Measurements from ENCODE around the gene PEX5L.

Gene PEX5L

DNA sequence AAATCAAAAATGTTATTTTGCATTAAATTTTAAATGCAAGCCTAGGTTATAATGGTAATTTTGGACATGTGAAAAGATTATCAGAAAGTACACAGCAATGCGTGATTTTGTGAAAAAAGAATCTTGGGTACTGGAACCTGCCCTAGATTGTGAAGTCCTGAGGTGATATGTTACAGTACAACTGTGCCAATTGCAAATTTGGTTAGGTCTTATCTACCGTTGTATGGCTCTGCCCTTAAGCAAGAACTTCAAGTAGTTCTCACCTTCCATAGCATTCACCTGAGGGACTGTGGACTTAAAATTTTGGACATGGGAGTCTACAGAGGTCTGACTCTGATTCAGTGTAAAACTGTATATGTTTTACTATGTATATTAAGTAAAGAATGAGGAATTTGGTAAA, 140.2 kb downstream of the PEX5L start:
- DNase-seq (ENCODE audit: low read depth in 2 of 2) = no peak

DNA sequence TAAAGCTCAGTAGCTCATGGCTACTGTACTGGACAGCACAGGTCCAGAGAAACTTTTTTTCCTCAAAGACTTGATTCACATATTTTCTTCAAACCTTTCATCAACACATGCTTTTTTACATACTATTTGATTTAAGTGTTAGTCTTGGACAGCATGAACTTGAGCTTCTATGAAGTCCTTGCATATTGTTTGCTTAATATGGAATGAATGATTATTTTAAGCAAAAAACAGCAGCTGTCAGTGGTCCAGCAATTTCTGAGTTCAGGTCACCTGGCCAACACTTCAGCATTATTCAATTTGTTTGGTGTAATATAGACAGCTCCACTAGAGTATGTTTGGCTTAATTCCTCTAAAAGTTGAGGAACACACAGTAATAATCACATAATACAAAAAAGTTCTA, 141.4 kb downstream of the PEX5L start:
- no peak for DNase-seq (ENCODE audit: low read depth in 2 of 2)

DNA sequence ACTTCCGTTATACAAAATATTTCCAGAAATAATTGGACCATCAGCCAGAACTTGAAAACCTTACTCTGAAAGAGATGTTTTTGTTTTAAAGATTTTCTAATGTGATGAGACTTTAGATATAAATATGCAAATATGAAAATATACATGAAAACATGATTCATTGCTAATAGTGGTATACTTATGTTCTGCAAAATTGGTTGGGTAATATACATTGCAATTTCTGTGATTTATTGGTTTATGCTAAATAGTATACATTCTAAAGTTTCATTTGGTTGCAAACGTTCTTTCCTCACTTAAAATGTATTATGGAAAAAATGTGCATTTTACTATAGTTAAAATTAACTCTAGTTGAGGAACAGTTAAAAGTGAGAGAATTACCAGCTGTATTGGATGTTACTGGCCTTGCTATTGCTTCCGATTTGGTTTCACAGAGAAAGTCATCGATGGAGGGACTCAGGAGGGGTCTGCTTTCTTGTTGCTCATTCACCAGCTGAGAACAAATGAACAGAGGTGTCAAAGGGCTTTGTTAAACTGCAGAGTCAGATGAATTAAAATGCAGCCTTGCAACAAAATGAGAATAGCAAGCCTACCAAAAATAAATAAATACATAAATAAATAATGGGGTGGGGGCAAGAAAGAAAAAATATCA, 149.3 kb downstream of the PEX5L start:
- no peak for DNase-seq (ENCODE audit: low read depth in 2 of 2)

GRCh38 chr3:179885950-179886349, 150.8 kb downstream of the PEX5L start:
- DNase-seq (ENCODE audit: low read depth in 2 of 2) = no peak

DNA sequence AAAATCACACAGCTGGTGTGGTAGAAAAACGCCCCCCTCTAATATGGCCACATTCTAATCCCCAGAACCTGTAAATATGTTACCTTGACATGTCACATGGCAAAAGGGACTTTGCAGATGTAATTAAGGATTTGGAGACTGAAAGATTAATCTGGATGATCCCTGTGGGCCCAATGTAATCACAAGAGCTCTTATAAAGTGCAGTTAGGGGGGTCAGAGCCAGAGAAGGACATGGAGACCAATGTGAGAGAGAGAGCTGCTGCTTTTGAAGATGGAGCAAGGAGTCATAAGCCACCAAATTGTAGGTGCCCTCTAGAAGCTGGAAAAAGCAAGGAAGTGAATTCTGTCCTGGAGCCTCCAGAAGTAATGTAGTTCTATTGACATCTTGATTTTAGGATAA, 152.6 kb downstream of the PEX5L start:
- no peak for DNase-seq (ENCODE audit: low read depth in 2 of 2)

DNA sequence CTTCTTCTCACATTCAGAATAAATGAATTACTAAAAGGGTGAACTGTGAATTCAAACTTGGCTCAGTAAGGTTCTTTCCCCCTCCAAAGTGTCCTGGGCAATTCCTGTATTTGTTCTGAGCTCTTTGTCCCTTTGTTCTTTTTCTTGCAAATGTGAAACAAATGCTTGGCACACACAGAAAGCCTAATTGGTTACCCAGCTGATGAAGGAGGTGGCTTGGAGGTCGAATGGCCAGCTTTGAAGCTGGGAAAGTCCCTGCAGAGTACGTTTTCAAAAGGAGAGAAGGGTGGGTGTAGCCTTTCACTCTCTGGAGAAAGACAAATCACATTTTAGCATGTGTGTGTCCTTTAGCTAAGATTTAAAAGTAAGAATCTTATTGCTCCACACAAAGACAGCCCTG, 154.4 kb downstream of the PEX5L start:
- no peak for DNase-seq (ENCODE audit: low read depth in 2 of 2)

- DNase-seq (ENCODE audit: low read depth in 2 of 2) = no peak
Measured at GRCh38 chr3:179881791-179882190, 154.9 kb downstream of the PEX5L start.

GRCh38 chr3:179880868-179881267, 155.9 kb downstream of the PEX5L start:
- DNase-seq (ENCODE audit: low read depth in 2 of 2) = no peak

DNA sequence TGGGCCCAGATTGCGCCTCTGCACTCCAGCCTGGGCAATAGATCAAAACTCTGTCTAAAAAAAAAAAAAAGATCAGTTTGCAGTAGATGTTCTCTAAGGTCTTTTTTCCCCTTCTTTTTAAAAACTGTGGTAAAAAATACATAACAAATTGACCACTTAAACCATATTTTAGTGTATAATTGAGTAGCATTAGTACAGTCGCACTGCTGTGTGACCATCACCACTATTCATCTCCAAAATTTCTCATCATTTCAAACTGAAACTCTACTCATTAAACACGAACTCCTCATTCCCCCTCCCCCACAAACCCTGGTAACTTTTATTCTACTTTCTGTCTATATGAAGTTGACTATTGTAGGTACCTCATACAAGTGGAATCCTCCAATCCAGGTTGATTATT, 160.3 kb downstream of the PEX5L start:
- no peak for DNase-seq (ENCODE audit: low read depth in 2 of 2)

GRCh38 chr3:179872842-179873241, 163.9 kb downstream of the PEX5L start:
- DNase-seq (ENCODE audit: low read depth in 2 of 2) = no peak

- no peak for DNase-seq (ENCODE audit: low read depth in 2 of 2)
Measured at GRCh38 chr3:179871782-179872181, 165.0 kb downstream of the PEX5L start.

DNA sequence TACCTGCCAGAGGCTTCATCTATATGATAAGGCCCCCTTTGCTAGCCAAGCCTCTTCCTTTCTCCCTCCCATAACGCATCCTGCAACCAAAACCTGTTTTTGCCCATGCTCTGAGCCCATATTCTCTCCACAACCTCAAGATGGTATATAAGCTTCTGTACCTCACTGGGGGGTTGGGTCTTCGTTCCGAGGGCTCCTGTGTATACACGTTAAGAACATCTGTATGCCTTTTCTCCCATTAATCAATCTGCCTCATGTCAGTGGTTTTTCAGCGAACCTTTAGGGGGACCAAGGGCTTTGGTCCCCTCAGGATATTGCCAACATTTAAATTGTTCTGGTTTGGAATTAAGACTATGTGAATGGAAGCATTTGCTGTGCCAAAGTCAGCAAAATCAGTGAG, 168.0 kb downstream of the PEX5L start:
- DNase-seq (ENCODE audit: low read depth in 2 of 2) = no peak

DNA sequence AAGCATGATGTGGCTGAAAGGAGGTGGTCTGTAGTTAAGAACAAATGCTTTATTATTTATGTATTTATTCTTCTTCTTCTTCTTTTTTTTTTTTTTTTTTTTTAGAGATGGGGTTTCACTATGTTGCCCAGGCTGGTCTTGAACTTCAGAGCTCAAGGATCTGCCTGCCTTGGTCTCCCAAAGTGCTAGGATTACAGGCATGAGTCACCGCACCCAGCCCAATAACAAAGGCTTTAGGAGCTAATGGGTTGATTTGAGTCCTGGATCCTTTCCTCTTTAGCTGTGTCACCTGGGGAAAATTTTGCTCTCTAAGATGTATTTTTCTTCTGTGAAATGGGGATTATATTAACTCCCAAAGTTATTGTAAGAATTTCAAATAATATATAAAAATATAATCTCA, 168.8 kb downstream of the PEX5L start:
- no peak for DNase-seq (ENCODE audit: low read depth in 2 of 2)

- DNase-seq (ENCODE audit: low read depth in 2 of 2) = no peak
Measured at GRCh38 chr3:179865861-179866505, 170.8 kb downstream of the PEX5L start.

- no peak for DNase-seq (ENCODE audit: low read depth in 2 of 2)
Measured at GRCh38 chr3:179861953-179862352, 174.8 kb downstream of the PEX5L start.

GRCh38 chr3:179861292-179861691, 175.4 kb downstream of the PEX5L start:
- no peak for DNase-seq (ENCODE audit: low read depth in 2 of 2)

DNA sequence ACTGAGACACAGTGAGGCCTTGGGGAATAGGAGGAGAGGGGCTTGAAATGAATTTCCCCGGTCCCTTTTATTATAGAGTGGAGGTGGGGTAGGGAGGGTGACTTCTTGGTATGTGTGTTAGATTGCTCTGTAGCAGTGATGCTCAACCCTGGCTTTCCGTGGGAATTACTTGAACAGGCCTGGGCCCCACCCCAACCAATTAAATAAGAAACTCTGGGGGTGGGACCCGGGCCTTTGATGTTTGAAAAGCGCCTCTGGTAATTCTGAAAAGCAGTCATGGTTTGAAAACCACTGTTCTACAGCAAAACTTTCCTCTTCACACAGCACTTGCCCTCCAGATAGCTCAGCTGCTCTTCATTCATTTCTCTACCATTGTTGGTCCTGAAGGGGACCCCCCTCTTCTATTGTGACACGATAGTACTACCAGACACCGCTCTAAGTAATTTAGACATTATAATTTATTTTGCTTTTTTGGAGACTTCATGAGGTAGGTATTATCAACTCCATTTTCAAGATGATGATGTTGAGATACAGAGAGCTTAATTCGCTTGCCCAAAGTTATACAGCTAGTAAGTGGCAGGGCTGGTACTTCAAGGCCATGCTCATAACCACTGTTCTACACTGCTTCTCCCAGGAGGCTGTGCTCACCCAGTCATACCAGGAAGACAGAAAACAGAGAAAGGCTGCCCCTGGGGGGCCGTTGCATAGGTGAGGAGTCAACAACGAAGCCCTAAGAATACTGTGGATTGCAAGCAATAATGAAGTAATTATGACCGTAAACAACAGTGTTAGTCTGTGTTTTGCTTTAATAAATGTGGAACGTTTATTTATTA, 176.2 kb downstream of the PEX5L start:
- no peak for DNase-seq (ENCODE audit: low read depth in 2 of 2)

- no peak for DNase-seq (ENCODE audit: low read depth in 2 of 2)
Measured at GRCh38 chr3:179853176-179853575, 183.6 kb downstream of the PEX5L start.

DNA sequence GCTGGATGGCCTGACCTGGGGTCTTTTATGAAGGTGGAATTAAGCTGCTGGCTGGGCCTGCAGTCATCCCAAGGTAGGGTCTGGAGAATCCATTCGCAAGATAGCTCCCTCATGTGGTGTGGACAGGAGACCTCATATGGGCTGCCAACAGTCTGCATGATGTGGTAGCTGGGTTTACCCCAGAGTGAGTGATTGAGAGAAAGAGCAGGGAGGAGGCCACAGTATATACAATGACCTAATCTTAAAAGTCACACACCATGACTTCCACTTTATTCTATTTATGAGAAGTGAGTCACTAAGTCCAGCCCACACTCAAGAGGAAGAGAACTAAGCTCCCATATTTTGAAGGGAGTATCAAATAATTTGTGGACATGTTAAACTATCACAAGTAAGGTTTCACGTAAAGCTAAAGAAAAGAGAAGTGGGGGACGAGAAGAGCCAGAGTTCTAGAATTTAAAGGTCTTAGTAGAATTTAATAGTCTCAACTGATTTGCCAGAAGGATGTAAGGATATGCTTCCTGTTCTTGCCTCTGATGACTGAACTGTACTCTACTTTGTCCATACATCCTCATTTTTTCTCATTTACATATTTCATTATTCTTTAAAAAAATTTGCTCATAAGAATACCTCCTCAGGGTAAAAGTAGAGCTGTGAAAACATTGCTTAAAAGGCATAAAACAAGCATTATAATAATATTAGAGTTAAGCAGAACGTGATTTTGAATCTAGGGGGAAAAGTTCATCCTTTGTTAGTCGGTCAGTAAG, 184.4 kb downstream of the PEX5L start:
- DNase-seq (ENCODE audit: low read depth in 2 of 2) = no peak

GRCh38 chr3:179848711-179849110, 188.0 kb downstream of the PEX5L start:
- DNase-seq (ENCODE audit: low read depth in 2 of 2) = no peak

- no peak for DNase-seq (ENCODE audit: low read depth in 2 of 2)
Measured at GRCh38 chr3:179842061-179842460, 194.7 kb downstream of the PEX5L start.

DNA sequence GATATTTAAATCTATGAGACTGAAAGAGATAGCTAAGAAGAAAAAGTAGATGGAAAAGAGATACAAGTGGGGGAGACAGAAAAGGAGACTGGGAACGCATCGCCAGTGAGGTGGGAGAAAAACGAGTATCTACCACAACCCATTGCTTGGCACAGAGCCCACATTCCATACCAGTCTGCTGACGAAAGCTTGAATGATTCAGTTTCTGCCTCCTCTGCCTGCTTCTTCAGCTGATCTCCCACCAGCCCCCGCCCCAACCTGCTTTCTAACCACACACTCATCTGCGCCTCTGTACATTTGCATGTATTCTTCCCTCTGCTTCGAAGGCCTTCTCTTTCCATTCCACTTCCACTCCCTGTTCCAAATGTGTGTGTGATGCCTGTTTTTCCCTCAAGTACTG, 195.8 kb downstream of the PEX5L start:
- no peak for DNase-seq (ENCODE audit: low read depth in 2 of 2)

Data from stimulated activated CD8-positive, alpha-beta memory T cell treated with anti-CD3 and anti-CD28 coated beads, Interleukin-15, amount 100 ng/mL, for 48 hours (primary cell).